ENCODE results near the gene NVL. TPM values are rescaled to one million over a fixed set of nuclear protein-coding genes. Genes with fewer than 3 reads are reported as not detected.
"Not testable (repeated sequence)": the region's sequence is repeated elsewhere in the genome, so short reads cannot be mapped to it uniquely, and the experiment has no call there.

The NVL gene
- polyA plus RNA-seq, 1 donor from 2014 or later = 77.3 TPM

GRCh38 chr1:224317383-224318045 is 12.5 kb downstream of the NVL start:
- no peaks in the 10 kb centered on the region for H3K36me3 ChIP-seq (ENCODE audit: insufficient read depth, low read length)
- no peak overlapping the region for H3K4me2 ChIP-seq (ENCODE audit: low read length)
- no peak overlapping the region for H2AFZ ChIP-seq (ENCODE audit: low read depth, low read length)

GRCh38 chr1:224312025-224312424 is 17.9 kb downstream of the NVL start:
- H3K27me3 ChIP-seq (ENCODE audit: insufficient read depth, low read depth, low read length) = no peaks in the 10 kb centered on the region

More at GRCh38 chr1:224317383-224318045, 12.5 kb downstream of the NVL start:
- Histone ChIP-seq H3K27me3 (ENCODE audit: insufficient read depth, low read depth, low read length) (no peaks in the 10 kb centered on the region), H4K20me1 (ENCODE audit: insufficient read depth) (no peaks in the 10 kb centered on the region), H3K9me2 (ENCODE audit: insufficient read depth, low read length) (no peaks in the 10 kb centered on the region), H3F3A (ENCODE audit: insufficient read depth, low read length, poor library complexity, severe bottlenecking) (no peaks in the 10 kb centered on the region), H3K79me2 (replicated peaks; ENCODE audit: insufficient read depth, low read length) (peaks cover 4% of the 10 kb centered on the region), H3K9me3 (ENCODE audit: low read length) (no peaks in the 10 kb centered on the region), H3K4me3 (ENCODE audit: low read length) (no peak overlapping the region), H3K9ac (ENCODE audit: low read length) (no peak overlapping the region), H3K27ac (ENCODE audit: low read length) (no peak overlapping the region)
- TF ChIP-seq POLR2AphosphoS5 (IDR thresholded peaks at IDR 0.05) = no peak
- TF ChIP-seq SMC3 (conservative IDR thresholded peaks at IDR 0.05; ENCODE audit: poor library complexity) = no peak
- no peak for TF ChIP-seq EZH2 (IDR thresholded peaks at IDR 0.05; ENCODE audit: borderline replicate concordance, insufficient read depth, low read length, poor library complexity, severe bottlenecking)
- TF ChIP-seq RAD21 (conservative IDR thresholded peaks at IDR 0.05) = no peak
- TF ChIP-seq REST (IDR thresholded peaks at IDR 0.05; ENCODE audit: borderline replicate concordance) = no peak

GRCh38 chr1:224311503-224311902 is 18.5 kb downstream of the NVL start:
- H3K27ac ChIP-seq (ENCODE audit: low read length); H3K79me2 ChIP-seq (replicated peaks; ENCODE audit: insufficient read depth, low read length); H3K36me3 ChIP-seq (ENCODE audit: insufficient read depth, low read length); H3K4me3 ChIP-seq (ENCODE audit: low read length); H3K4me2 ChIP-seq (ENCODE audit: low read length); H3K9me2 ChIP-seq (ENCODE audit: insufficient read depth, low read length); H3K9ac ChIP-seq (ENCODE audit: low read length); H3K27me3 ChIP-seq (ENCODE audit: insufficient read depth, low read depth, low read length); H3K9me3 ChIP-seq (ENCODE audit: low read length); H4K20me1 ChIP-seq (ENCODE audit: insufficient read depth); H2AFZ ChIP-seq (ENCODE audit: low read depth, low read length); H3F3A ChIP-seq (ENCODE audit: insufficient read depth, low read length, poor library complexity, severe bottlenecking): not testable (repeated sequence)

More at GRCh38 chr1:224312025-224312424, 17.9 kb downstream of the NVL start:
- no peaks in the 10 kb centered on the region for H3K36me3 ChIP-seq (ENCODE audit: insufficient read depth, low read length)
- no peaks in the 10 kb centered on the region for H3K79me2 ChIP-seq (replicated peaks; ENCODE audit: insufficient read depth, low read length)
- H3K4me3 ChIP-seq (ENCODE audit: low read length) = no peak overlapping the region
- H3K9ac ChIP-seq (ENCODE audit: low read length) = no peak overlapping the region
- H3F3A ChIP-seq (ENCODE audit: insufficient read depth, low read length, poor library complexity, severe bottlenecking) = no peaks in the 10 kb centered on the region
- H4K20me1 ChIP-seq (ENCODE audit: insufficient read depth) = no peaks in the 10 kb centered on the region
- H2AFZ ChIP-seq (ENCODE audit: low read depth, low read length) = no peak overlapping the region
- H3K9me2 ChIP-seq (ENCODE audit: insufficient read depth, low read length) = no peaks in the 10 kb centered on the region
- H3K9me3 ChIP-seq (ENCODE audit: low read length) = no peaks in the 10 kb centered on the region
- H3K4me2 ChIP-seq (ENCODE audit: low read length) = no peak overlapping the region
- H3K27ac ChIP-seq (ENCODE audit: low read length) = no peak overlapping the region
- TF ChIP-seq POLR2AphosphoS5 (IDR thresholded peaks at IDR 0.05) (no peak), EP300 (conservative IDR thresholded peaks at IDR 0.05; ENCODE audit: poor library complexity, severe bottlenecking) (no peak), EZH2 (IDR thresholded peaks at IDR 0.05; ENCODE audit: borderline replicate concordance, insufficient read depth, low read length, poor library complexity, severe bottlenecking) (no peak)

Measured in neural cell (in vitro differentiated cells).